NT2/D1 (cell line): Measurements from ENCODE around the gene DCHS1.

Experiments
- SUZ12 ChIP-seq: IDR thresholded peaks from 2 replicates; pipeline ENCODE4 v1.6.1; 2011; ENCODE audit not compliant: insufficient read length, insufficient read depth; ENCODE audit errors: extremely low read depth
- YY1 ChIP-seq: IDR thresholded peaks from 2 replicates; pipeline ENCODE4 v1.6.1; 2011; ENCODE audit not compliant: insufficient read length, insufficient read depth
- ZNF274 ChIP-seq: IDR thresholded peaks from 2 replicates; pipeline ENCODE4 v1.6.1; 2011; ENCODE audit warnings: mild to moderate bottlenecking, low read depth, low read length

- TF ChIP-seq SUZ12, result no peak
- no peak for TF ChIP-seq ZNF274
- no peak for TF ChIP-seq YY1
These were observed 36.4 kb downstream of the DCHS1 start, which contains the start of gene TPP1 for GRCh38 chr11:6619004-6619745.
